Gastroesophageal sphincter (tissue), 4 donors: ENCODE data around the gene GPLD1. TPM values are rescaled to one million over a fixed set of nuclear protein-coding genes. Genes with fewer than 3 reads are reported as not detected.

ENCODE experiments used
- ATAC-seq: fragments of 150-250 bp; one replicate; pipeline ENCODE4 v1.9.1; 2016; ENCODE audit warnings: mild to moderate bottlenecking, moderate library complexity
- H3K27ac ChIP-seq, 4 donors: fragments of 200-600 bp; sonication (generic) in 3 of 4; 1 replicate in 3 of 4; 2 replicates in 1 of 4; pipeline ENCODE4 v1.5.1; 2016 to 2019
- H3K27me3 ChIP-seq: fragments of 200-600 bp; sonication (generic); one replicate; pipeline ENCODE4 v1.5.1; 2019
- H3K36me3 ChIP-seq, 2 donors: fragments of 200-600 bp; sonication (generic); one replicate each; pipeline ENCODE4 v1.5.1; 2019; ENCODE audit warnings: control low read depth in 1 of 2
- H3K4me1 ChIP-seq, 3 donors: fragments of 200-600 bp; sonication (generic); 1 replicate in 2 of 3; 2 replicates in 1 of 3; pipeline ENCODE4 v1.5.1; 2016 to 2019; ENCODE audit warnings: control low read depth in 2 of 3
- H3K4me3 ChIP-seq, 2 donors: fragments of 200-600 bp; sonication (generic); one replicate each; pipeline ENCODE4 v1.5.1; 2019; ENCODE audit warnings: mild to moderate bottlenecking in 1 of 2, moderate library complexity in 1 of 2
- H3K9me3 ChIP-seq, 3 donors: fragments of 200-600 bp; sonication (generic); one replicate each; pipeline ENCODE4 v1.5.1; 2017 to 2019; ENCODE audit warnings: control low read depth in 2 of 3
- CTCF ChIP-seq, 4 experiments: fragments of 200-600 bp in 2 of 4; fragments of 450-650 bp in 2 of 4; sonication (generic) in 1 of 4; IDR thresholded peaks; one replicate each; pipeline ENCODE4 v1.5.1; 2017 to 2019; ENCODE audit warnings: antibody characterized with exemption in 4 of 4, mild to moderate bottlenecking in 2 of 4, moderate library complexity in 2 of 4
- EP300 ChIP-seq: sonication (generic); formaldehyde crosslinking; IDR thresholded peaks from one replicate; pipeline ENCODE4 v1.6.1; 2017; ENCODE audit warnings: antibody characterized with exemption, mild to moderate bottlenecking
- POLR2A ChIP-seq, 2 donors: fragments of 450-650 bp; IDR thresholded peaks; one replicate each; pipeline ENCODE4 v1.6.1; 2017; ENCODE audit warnings: antibody characterized with exemption in 2 of 2, mild to moderate bottlenecking in 2 of 2, moderate library complexity in 1 of 2
- POLR2AphosphoS5 ChIP-seq: sonication (generic); formaldehyde crosslinking; IDR thresholded peaks from one replicate; pipeline ENCODE4 v1.6.1; 2017; ENCODE audit warnings: antibody characterized with exemption
- WGBS, 2 donors: methylation state at CpG; one replicate each; pipeline ENCODE4 v1.1.5; 2018; ENCODE audit warnings: low coverage in 1 of 2; 5-methylcytosine and 5-hydroxymethylcytosine counted together
- total RNA-seq, 4 donors: library from RNA; depleted of rRNA; stranded (reverse); fragments of >200 nt; gene quantifications; one replicate each; pipeline ENCODE4 v1.1.0, GENCODE V29; 2016

Gene GPLD1
- total RNA-seq, 4 donors from 2014 or later: 3.8 to 7.8 (median 5.6) TPM

GRCh38 chr6:24534329-24534728 is 45.0 kb upstream of the GPLD1 start:
- H3K27ac ChIP-seq: no peak overlapping the region
- 94 to 100% methylated on average over 1 to 5 of the region's 5 CpGs for WGBS, 2 donors
- H3K27me3 ChIP-seq: no peaks in the 10 kb centered on the region
- no peaks in the 10 kb centered on the region for H3K4me1 ChIP-seq
- no peak overlapping the region for H3K4me3 ChIP-seq
- ATAC-seq: no peak
- H3K9me3 ChIP-seq: no peaks in the 10 kb centered on the region
- peaks cover 0 to 58% of the 10 kb centered on the region in 2 donors for H3K36me3 ChIP-seq
- no peak for TF ChIP-seq EP300
- TF ChIP-seq CTCF (IDR thresholded peaks at IDR 0.05): no peak
- no peak for TF ChIP-seq POLR2A (IDR thresholded peaks at IDR 0.05)
- TF ChIP-seq POLR2AphosphoS5: no peak

- H3K4me3 ChIP-seq: no peak overlapping the region
- TF ChIP-seq EP300 (no peak), POLR2AphosphoS5 (no peak), CTCF (IDR thresholded peaks at IDR 0.05) (no peak), POLR2A (IDR thresholded peaks at IDR 0.05) (no peak)
- WGBS, 2 donors: 76 to 100% methylated on average over 1 of the region's 1 CpG
- no peaks in the 10 kb centered on the region for H3K9me3 ChIP-seq
- ATAC-seq: no peak
- no peak overlapping the region for H3K27ac ChIP-seq
- H3K27me3 ChIP-seq: no peaks in the 10 kb centered on the region
- no peaks in the 10 kb centered on the region for H3K4me1 ChIP-seq
- H3K36me3 ChIP-seq: peaks cover 0 to 57% of the 10 kb centered on the region in 2 donors
Measured at GRCh38 chr6:24529985-24530384, 40.6 kb upstream of the GPLD1 start.

- no peaks in the 10 kb centered on the region for H3K9me3 ChIP-seq
- no peaks in the 10 kb centered on the region for H3K4me1 ChIP-seq
- no peak for ATAC-seq
- H3K27ac ChIP-seq: no peak overlapping the region
- no peak overlapping the region for H3K4me3 ChIP-seq
- H3K36me3 ChIP-seq: peaks cover 0 to 21% of the 10 kb centered on the region in 2 donors
- 10 to 48% methylated on average over 2 to 5 of the region's 5 CpGs for WGBS, 2 donors
- no peaks in the 10 kb centered on the region for H3K27me3 ChIP-seq
- TF ChIP-seq POLR2A (IDR thresholded peaks at IDR 0.05) (no peak), EP300 (no peak), POLR2AphosphoS5 (no peak), CTCF (IDR thresholded peaks at IDR 0.05) (no peak)
Measured at GRCh38 chr6:24524805-24525204, 35.4 kb upstream of the GPLD1 start.

GRCh38 chr6:24524329-24524728 is 35.0 kb upstream of the GPLD1 start:
- H3K27me3 ChIP-seq: no peaks in the 10 kb centered on the region
- H3K9me3 ChIP-seq: no peaks in the 10 kb centered on the region
- 82 to 88% methylated on average over 2 to 3 of the region's 3 CpGs for WGBS, 2 donors
- H3K4me3 ChIP-seq: no peak overlapping the region
- H3K36me3 ChIP-seq: peaks cover 0 to 20% of the 10 kb centered on the region in 2 donors
- TF ChIP-seq EP300 (no peak), POLR2AphosphoS5 (no peak), POLR2A (IDR thresholded peaks at IDR 0.05) (no peak), CTCF (IDR thresholded peaks at IDR 0.05) (no peak)
- ATAC-seq: no peak
- no peak overlapping the region for H3K27ac ChIP-seq
- no peaks in the 10 kb centered on the region for H3K4me1 ChIP-seq

GRCh38 chr6:24522228-24523176 is 33.1 kb upstream of the GPLD1 start:
- no peak overlapping the region for H3K27ac ChIP-seq
- 56 to 78% methylated on average over 4 to 9 of the region's 13 CpGs for WGBS, 2 donors
- no peaks in the 10 kb centered on the region for H3K9me3 ChIP-seq
- no peak for ATAC-seq
- no peaks in the 10 kb centered on the region for H3K27me3 ChIP-seq
- no peak for TF ChIP-seq EP300
- no peak for TF ChIP-seq CTCF (IDR thresholded peaks at IDR 0.05)
- no peak for TF ChIP-seq POLR2AphosphoS5
- no peak for TF ChIP-seq POLR2A (IDR thresholded peaks at IDR 0.05)
- peaks cover 0 to 9% of the 10 kb centered on the region in 2 donors for H3K36me3 ChIP-seq
- H3K4me3 ChIP-seq: no peak overlapping the region
- H3K4me1 ChIP-seq: peaks cover 0 to 9% (median 0%) of the 10 kb centered on the region in 3 donors
